ENCODE results near the gene TECPR2. TPM values are rescaled to one million over a fixed set of nuclear protein-coding genes. Genes with fewer than 3 reads are reported as not detected.

TECPR2 gene
- total RNA-seq, 1 experiment from 2014 or later, result 21.3 TPM

DNA sequence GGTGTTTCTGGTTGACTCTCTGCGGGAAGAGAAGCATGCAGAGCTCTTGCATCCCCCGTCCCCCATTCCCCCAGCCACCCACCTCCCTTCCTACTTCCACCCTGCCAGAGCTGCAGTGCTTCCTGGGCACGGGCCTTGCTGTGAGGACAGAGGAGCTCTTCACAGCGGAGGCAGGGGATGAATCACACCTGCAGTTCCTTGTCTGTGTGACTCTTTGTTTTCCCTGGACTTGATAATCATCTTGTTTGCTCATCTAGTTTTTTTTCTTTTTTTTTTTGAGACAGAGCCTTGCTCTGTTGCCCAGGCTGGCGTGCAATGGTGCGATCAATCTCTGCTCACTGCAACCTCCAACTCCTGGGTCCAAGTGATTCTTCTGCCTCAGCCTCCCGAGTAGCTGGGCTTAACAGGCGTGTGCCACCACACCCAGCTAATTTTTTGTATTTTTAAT, 119.1 kb downstream of the TECPR2 start:
- POLR2A ChIA-PET, result no interaction called here

DNA sequence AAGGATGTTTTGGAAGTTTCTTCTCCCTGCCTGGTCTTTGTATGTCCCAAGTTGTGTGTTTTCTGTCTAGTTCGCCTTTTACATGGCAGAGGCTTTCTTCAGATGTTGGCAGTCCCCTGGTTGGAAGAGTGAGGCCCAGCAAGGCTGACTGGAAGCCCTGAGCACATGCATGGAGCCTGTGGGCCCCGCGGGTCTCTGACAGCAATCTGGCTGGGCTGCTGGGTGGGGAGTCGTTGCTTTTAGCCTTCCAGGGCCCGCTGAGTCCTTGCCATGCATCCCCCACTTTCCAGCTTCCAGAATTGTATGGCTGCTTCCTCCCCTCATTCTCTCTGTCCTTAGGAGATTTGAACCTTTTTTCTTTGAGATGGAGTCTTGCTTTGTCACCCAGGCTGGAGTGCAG, 121.6 kb downstream of the TECPR2 start:
- ChIA-PET POLR2A (no interaction called here), CTCF (interaction anchor here (0.9 to 1.8 kb wide), 2 partner anchors 14 to 46 kb away, joined by 3 to 7 read pairs; no protein-coding TSS in a partner anchor)
- DNase-seq (ENCODE audit: low spot score), result no peak
- H3K4me3 Mint-ChIP-seq, result no peak overlapping the region
- no peak for ATAC-seq
- H3K36me3 Mint-ChIP-seq, result peaks cover 5% of the 10 kb centered on the region
- peak overlapping the region; percentile 59; the same call in 1 of the 2 replicates for H3K27ac Mint-ChIP-seq
- H3K9me3 Mint-ChIP-seq, result peaks cover 8% of the 10 kb centered on the region; the same call in 1 of the 2 replicates
- TF ChIP-seq, protein P1, sequence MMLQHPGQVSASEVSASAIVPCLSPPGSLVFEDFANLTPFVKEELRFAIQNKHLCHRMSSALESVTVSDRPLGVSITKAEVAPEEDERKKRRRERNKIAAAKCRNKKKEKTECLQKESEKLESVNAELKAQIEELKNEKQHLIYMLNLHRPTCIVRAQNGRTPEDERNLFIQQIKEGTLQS (CRISPR knock-in tag; conservative IDR thresholded peaks at IDR 0.05), result no peak
- no peak for TF ChIP-seq OVOL2 (CRISPR knock-in tag; IDR thresholded peaks at IDR 0.05; ENCODE audit: borderline replicate concordance)
- TF ChIP-seq, protein P2, sequence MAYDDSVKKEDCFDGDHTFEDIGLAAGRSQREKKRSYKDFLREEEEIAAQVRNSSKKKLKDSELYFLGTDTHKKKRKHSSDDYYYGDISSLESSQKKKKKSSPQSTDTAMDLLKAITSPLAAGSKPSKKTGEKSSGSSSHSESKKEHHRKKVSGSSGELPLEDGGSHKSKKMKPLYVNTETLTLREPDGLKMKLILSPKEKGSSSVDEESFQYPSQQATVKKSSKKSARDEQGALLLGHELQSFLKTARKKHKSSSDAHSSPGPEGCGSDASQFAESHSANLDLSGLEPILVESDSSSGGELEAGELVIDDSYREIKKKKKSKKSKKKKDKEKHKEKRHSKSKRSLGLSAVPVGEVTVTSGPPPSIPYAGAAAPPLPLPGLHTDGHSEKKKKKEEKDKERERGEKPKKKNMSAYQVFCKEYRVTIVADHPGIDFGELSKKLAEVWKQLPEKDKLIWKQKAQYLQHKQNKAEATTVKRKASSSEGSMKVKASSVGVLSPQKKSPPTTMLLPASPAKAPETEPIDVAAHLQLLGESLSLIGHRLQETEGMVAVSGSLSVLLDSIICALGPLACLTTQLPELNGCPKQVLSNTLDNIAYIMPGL (CRISPR knock-in tag; IDR thresholded peaks at IDR 0.05), result no peak
- no peak for TF ChIP-seq SP1 (CRISPR knock-in tag; conservative IDR thresholded peaks at IDR 0.05)
- no peak for TF ChIP-seq ZNF416 (CRISPR knock-in tag; IDR thresholded peaks at IDR 0.05)
- no peak for TF ChIP-seq FOXK1 (CRISPR knock-in tag; IDR thresholded peaks at IDR 0.05)
- TF ChIP-seq ZNF317 (CRISPR knock-in tag; IDR thresholded peaks at IDR 0.05; ENCODE audit: borderline replicate concordance, low read depth), result no peak
- H3K27me3 Mint-ChIP-seq (ENCODE audit: low read depth), result no peaks in the 10 kb centered on the region
- no peaks in the 10 kb centered on the region for H3K4me1 Mint-ChIP-seq

More for the DNA sequence above, 119.1 kb downstream of the TECPR2 start:
- Mint-ChIP-seq H3K36me3 (peaks cover 5% of the 10 kb centered on the region), H3K27me3 (ENCODE audit: low read depth) (no peaks in the 10 kb centered on the region), H3K4me1 (no peaks in the 10 kb centered on the region), H3K9me3 (peaks cover 8% of the 10 kb centered on the region; the same call in 1 of the 2 replicates), H3K27ac (no peak overlapping the region), H3K4me3 (no peak overlapping the region)
- TF ChIP-seq OVOL2 (CRISPR knock-in tag; IDR thresholded peaks at IDR 0.05; ENCODE audit: borderline replicate concordance) (no peak), MXD4 (CRISPR knock-in tag; IDR thresholded peaks at IDR 0.05; ENCODE audit: borderline replicate concordance) (no peak), NR3C1 (CRISPR knock-in tag; conservative IDR thresholded peaks at IDR 0.05; ENCODE audit: low read depth) (no peak), RORB (CRISPR knock-in tag; IDR thresholded peaks at IDR 0.05) (no peak), JAZF1 (CRISPR knock-in tag; IDR thresholded peaks at IDR 0.05) (no peak), ZNF232 (CRISPR knock-in tag; IDR thresholded peaks at IDR 0.05) (no peak), TCF7 (CRISPR knock-in tag; IDR thresholded peaks at IDR 0.05; ENCODE audit: low read depth) (no peak), ETV6 (CRISPR knock-in tag; IDR thresholded peaks at IDR 0.05) (no peak), FOXP1 (CRISPR knock-in tag; IDR thresholded peaks at IDR 0.05; ENCODE audit: borderline replicate concordance) (no peak)
- DNase-seq (ENCODE audit: low spot score) (no peak), ATAC-seq (no peak)
- CTCF ChIA-PET, result interaction anchor here (1.2 to 1.3 kb wide), 2 partner anchors 17 to 43 kb away, joined by 4 to 7 read pairs; no protein-coding TSS in a partner anchor

DNA sequence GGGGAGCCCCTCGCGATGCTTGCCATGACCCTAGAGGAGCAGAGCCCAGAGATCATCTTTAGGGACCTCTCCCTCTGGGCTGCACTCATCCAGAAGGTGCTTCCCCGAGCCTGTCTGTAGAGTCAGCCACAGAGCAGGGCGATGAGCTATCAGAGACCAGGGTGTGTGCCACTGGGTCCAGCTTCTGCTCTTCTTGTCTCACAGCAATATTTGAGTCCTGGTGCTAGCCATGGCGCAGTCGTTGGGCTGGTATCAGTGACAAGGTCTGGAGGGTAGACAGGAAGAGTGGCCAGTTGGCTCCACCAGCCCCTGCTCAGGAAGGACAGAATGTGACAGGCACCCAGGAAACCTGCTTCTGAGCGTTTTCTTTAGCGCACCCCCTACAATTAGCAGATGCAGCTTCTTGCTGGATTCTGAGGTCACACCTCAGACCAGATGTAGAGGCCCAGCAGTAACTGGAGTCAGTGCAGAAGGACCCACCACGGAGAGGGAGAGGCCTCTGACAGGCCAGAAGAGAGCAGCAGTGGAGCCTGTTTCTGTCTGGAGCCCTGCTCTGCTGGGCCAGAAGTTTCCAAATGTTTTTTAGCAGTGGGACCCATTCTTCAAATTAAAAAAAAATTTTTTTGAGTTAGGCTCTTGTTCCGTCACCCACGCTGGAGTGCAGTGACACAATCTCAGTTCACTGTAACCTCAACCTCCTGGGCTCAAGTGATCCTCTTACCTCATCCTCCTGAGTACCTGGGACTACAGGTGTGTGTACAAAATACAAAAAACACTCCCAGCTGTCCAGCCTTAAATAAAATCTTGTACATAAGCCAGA, 123.2 kb downstream of the TECPR2 start:
- H3K9me3 Mint-ChIP-seq, result peaks cover 8% of the 10 kb centered on the region; the same call in 1 of the 2 replicates
- ATAC-seq, result no peak
- DNase-seq (ENCODE audit: low spot score), result no peak
- no peaks in the 10 kb centered on the region for H3K27me3 Mint-ChIP-seq (ENCODE audit: low read depth)
- no peak overlapping the region for H3K4me3 Mint-ChIP-seq
- ChIA-PET CTCF (interaction anchor here (1.5 to 2.5 kb wide), 4 partner anchors 12 to 48 kb away, joined by 6 to 11 read pairs (median 8); no protein-coding TSS in a partner anchor), POLR2A (no interaction called here)
- TF ChIP-seq ZBTB21 (CRISPR knock-in tag; IDR thresholded peaks at IDR 0.05; ENCODE audit: borderline replicate concordance), result no peak
- TF ChIP-seq JAZF1 (CRISPR knock-in tag; IDR thresholded peaks at IDR 0.05), result no peak
- TF ChIP-seq, protein P3, sequence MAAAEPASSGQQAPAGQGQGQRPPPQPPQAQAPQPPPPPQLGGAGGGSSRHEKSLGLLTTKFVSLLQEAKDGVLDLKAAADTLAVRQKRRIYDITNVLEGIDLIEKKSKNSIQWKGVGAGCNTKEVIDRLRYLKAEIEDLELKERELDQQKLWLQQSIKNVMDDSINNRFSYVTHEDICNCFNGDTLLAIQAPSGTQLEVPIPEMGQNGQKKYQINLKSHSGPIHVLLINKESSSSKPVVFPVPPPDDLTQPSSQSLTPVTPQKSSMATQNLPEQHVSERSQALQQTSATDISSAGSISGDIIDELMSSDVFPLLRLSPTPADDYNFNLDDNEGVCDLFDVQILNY (CRISPR knock-in tag; IDR thresholded peaks at IDR 0.05), result no peak
- no peak for TF ChIP-seq ZNF232 (CRISPR knock-in tag; IDR thresholded peaks at IDR 0.05)
- TF ChIP-seq PRRX2 (CRISPR knock-in tag; IDR thresholded peaks at IDR 0.05), result no peak
- TF ChIP-seq RELA (CRISPR knock-in tag; IDR thresholded peaks at IDR 0.05; ENCODE audit: borderline replicate concordance), result no peak
- no peaks in the 10 kb centered on the region for H3K36me3 Mint-ChIP-seq
- H3K4me1 Mint-ChIP-seq, result no peaks in the 10 kb centered on the region
- H3K27ac Mint-ChIP-seq, result peak overlapping the region; percentile 44; the same call in 1 of the 2 replicates
